Measurements from ENCODE around the gene MSANTD1. TPM values are rescaled to one million over a fixed set of nuclear protein-coding genes. Genes with fewer than 3 reads are reported as not detected.

The MSANTD1 gene
- total and polyA plus RNA-seq, 4 donors, result 0.05 to 1.2 (median 0.23) TPM; not detected in 1

DNA sequence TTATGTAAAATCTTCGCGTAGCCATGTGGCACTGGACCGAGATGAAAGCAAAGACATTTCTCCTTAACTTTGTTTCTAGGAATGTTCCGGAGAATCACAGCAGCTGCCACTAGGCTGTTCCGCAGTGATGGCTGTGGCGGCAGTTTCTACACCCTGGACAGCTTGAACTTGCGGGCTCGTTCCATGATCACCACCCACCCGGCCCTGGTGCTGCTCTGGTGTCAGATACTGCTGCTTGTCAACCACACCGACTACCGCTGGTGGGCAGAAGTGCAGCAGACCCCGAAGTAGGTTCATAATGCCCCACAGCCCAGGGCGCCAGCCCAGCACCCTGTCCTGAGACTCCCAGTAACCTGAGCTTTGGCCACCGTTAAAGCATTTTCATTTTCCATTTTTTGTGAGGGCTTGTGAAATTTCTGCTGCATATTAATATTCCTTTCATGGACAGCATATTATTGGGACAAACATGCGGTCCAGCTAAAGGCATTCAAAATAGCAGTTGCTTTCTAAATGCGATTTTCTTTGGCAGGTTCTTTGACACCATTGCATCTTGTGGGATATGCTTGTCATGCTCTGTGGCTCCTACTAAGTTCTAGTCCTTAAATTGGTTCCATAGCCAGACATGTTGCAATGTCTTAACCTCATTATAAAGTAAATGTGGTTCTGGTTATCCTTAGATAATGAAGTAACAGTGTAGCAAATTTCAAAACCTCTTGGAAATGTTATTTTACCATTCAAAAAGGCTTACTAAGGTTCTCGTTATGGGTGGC, 49.1 kb upstream of the MSANTD1 start:
- peaks cover 4 to 27% (median 19%) of the 10 kb centered on the region in 4 donors for H3K4me1 ChIP-seq (ENCODE audit: control insufficient read depth in 4 of 4, insufficient read depth in 4 of 4, low read length in 3 of 4)
- H3K9ac ChIP-seq (ENCODE audit: low read depth in 1 of 2, low read length in 2 of 2), result no peak overlapping the region
- no peak overlapping the region for H3K4me3 ChIP-seq (ENCODE audit: low read depth in 1 of 3, low read length in 3 of 3)
- H3K36me3 ChIP-seq (ENCODE audit: control insufficient read depth in 4 of 4, insufficient read depth in 3 of 4, low read depth in 1 of 4, low read length in 3 of 4), result peaks cover 0 to 24% (median 4%) of the 10 kb centered on the region in 4 donors
- 98% methylated on average over 17 of the region's 17 CpGs for WGBS
- H3K9me3 ChIP-seq (ENCODE audit: control insufficient read depth in 4 of 4, low read length in 3 of 4), result no peaks in the 10 kb centered on the region
- TF ChIP-seq JUND (IDR thresholded peaks at IDR 0.05), result no peak
- TF ChIP-seq, protein P1, sequence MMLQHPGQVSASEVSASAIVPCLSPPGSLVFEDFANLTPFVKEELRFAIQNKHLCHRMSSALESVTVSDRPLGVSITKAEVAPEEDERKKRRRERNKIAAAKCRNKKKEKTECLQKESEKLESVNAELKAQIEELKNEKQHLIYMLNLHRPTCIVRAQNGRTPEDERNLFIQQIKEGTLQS (IDR thresholded peaks at IDR 0.05), result no peak
- TF ChIP-seq, protein P2, sequence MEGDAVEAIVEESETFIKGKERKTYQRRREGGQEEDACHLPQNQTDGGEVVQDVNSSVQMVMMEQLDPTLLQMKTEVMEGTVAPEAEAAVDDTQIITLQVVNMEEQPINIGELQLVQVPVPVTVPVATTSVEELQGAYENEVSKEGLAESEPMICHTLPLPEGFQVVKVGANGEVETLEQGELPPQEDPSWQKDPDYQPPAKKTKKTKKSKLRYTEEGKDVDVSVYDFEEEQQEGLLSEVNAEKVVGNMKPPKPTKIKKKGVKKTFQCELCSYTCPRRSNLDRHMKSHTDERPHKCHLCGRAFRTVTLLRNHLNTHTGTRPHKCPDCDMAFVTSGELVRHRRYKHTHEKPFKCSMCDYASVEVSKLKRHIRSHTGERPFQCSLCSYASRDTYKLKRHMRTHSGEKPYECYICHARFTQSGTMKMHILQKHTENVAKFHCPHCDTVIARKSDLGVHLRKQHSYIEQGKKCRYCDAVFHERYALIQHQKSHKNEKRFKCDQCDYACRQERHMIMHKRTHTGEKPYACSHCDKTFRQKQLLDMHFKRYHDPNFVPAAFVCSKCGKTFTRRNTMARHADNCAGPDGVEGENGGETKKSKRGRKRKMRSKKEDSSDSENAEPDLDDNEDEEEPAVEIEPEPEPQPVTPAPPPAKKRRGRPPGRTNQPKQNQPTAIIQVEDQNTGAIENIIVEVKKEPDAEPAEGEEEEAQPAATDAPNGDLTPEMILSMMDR (IDR thresholded peaks at IDR 0.05; ENCODE audit: low read depth, low read length, missing input control), result no peak
- no peak for TF ChIP-seq EGR1 (IDR thresholded peaks at IDR 0.05; ENCODE audit: low read depth in 2 of 2)
- no peak for TF ChIP-seq YY1 (IDR thresholded peaks at IDR 0.05)
- TF ChIP-seq, protein P3, sequence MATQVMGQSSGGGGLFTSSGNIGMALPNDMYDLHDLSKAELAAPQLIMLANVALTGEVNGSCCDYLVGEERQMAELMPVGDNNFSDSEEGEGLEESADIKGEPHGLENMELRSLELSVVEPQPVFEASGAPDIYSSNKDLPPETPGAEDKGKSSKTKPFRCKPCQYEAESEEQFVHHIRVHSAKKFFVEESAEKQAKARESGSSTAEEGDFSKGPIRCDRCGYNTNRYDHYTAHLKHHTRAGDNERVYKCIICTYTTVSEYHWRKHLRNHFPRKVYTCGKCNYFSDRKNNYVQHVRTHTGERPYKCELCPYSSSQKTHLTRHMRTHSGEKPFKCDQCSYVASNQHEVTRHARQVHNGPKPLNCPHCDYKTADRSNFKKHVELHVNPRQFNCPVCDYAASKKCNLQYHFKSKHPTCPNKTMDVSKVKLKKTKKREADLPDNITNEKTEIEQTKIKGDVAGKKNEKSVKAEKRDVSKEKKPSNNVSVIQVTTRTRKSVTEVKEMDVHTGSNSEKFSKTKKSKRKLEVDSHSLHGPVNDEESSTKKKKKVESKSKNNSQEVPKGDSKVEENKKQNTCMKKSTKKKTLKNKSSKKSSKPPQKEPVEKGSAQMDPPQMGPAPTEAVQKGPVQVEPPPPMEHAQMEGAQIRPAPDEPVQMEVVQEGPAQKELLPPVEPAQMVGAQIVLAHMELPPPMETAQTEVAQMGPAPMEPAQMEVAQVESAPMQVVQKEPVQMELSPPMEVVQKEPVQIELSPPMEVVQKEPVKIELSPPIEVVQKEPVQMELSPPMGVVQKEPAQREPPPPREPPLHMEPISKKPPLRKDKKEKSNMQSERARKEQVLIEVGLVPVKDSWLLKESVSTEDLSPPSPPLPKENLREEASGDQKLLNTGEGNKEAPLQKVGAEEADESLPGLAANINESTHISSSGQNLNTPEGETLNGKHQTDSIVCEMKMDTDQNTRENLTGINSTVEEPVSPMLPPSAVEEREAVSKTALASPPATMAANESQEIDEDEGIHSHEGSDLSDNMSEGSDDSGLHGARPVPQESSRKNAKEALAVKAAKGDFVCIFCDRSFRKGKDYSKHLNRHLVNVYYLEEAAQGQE (IDR thresholded peaks at IDR 0.05), result no peak
- no peak for TF ChIP-seq FOXA1 (IDR thresholded peaks at IDR 0.05)
- TF ChIP-seq FOXA2 (IDR thresholded peaks at IDR 0.05), result no peak
- no peak for TF ChIP-seq SP1 (IDR thresholded peaks at IDR 0.05)
- no peak for TF ChIP-seq HNF4A (conservative IDR thresholded peaks at IDR 0.05)
- TF ChIP-seq, protein P4, sequence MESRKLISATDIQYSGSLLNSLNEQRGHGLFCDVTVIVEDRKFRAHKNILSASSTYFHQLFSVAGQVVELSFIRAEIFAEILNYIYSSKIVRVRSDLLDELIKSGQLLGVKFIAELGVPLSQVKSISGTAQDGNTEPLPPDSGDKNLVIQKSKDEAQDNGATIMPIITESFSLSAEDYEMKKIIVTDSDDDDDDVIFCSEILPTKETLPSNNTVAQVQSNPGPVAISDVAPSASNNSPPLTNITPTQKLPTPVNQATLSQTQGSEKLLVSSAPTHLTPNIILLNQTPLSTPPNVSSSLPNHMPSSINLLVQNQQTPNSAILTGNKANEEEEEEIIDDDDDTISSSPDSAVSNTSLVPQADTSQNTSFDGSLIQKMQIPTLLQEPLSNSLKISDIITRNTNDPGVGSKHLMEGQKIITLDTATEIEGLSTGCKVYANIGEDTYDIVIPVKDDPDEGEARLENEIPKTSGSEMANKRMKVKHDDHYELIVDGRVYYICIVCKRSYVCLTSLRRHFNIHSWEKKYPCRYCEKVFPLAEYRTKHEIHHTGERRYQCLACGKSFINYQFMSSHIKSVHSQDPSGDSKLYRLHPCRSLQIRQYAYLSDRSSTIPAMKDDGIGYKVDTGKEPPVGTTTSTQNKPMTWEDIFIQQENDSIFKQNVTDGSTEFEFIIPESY (IDR thresholded peaks at IDR 0.05), result no peak
- TF ChIP-seq RAD21 (IDR thresholded peaks at IDR 0.05), result no peak
- no peak for TF ChIP-seq HNF4G (IDR thresholded peaks at IDR 0.05)
- no peak for TF ChIP-seq TAF1 (conservative IDR thresholded peaks at IDR 0.05)
- no peak for TF ChIP-seq NR2F2 (IDR thresholded peaks at IDR 0.05)
- no peaks in the 10 kb centered on the region for H3K27me3 ChIP-seq (ENCODE audit: control insufficient read depth in 4 of 4, insufficient read depth in 4 of 4, low read length in 3 of 4)
- DNase-seq (ENCODE audit: low spot score), result no peak
- H3K27ac ChIP-seq (ENCODE audit: low read depth in 1 of 2, low read length in 2 of 2), result no peak overlapping the region
